Measurements from ENCODE around the gene KIAA1549. TPM values are rescaled to one million over a fixed set of nuclear protein-coding genes. Genes with fewer than 3 reads are reported as not detected.
A peak's percentile ranks its signal among the peaks of the same experiment; 100 is the strongest.

KIAA1549 gene
- total RNA-seq, 1 experiment from 2014 or later = 14.1 TPM

GRCh38 chr7:138875794-138876193 is 105.4 kb downstream of the KIAA1549 start:
- peak; percentile 91 for DNase-seq (ENCODE audit: low read depth, low spot score)
- no peaks in the 10 kb centered on the region; the same call in 1 of the 2 replicates for H3K4me1 ChIP-seq (ENCODE audit: control insufficient read depth, insufficient read depth, low read length)
- ChIA-PET POLR2A (no interaction called here), CTCF (no interaction called here)
- TF ChIP-seq, protein P1, sequence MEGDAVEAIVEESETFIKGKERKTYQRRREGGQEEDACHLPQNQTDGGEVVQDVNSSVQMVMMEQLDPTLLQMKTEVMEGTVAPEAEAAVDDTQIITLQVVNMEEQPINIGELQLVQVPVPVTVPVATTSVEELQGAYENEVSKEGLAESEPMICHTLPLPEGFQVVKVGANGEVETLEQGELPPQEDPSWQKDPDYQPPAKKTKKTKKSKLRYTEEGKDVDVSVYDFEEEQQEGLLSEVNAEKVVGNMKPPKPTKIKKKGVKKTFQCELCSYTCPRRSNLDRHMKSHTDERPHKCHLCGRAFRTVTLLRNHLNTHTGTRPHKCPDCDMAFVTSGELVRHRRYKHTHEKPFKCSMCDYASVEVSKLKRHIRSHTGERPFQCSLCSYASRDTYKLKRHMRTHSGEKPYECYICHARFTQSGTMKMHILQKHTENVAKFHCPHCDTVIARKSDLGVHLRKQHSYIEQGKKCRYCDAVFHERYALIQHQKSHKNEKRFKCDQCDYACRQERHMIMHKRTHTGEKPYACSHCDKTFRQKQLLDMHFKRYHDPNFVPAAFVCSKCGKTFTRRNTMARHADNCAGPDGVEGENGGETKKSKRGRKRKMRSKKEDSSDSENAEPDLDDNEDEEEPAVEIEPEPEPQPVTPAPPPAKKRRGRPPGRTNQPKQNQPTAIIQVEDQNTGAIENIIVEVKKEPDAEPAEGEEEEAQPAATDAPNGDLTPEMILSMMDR (IDR thresholded peaks at IDR 0.05) = no peak
- no peak for TF ChIP-seq TCF7L2 (IDR thresholded peaks at IDR 0.05; ENCODE audit: low read depth, low read length)
- TF ChIP-seq POLR2AphosphoS5 (IDR thresholded peaks at IDR 0.05; ENCODE audit: low read depth, low read length) = no peak
- TF ChIP-seq REST (IDR thresholded peaks at IDR 0.05; ENCODE audit: insufficient read depth in 1 of 2, low read depth in 2 of 2, low read length in 1 of 2) = no peak
- TF ChIP-seq SIN3A (IDR thresholded peaks at IDR 0.05; ENCODE audit: borderline replicate concordance, insufficient read depth, low read depth, low read length) = no peak
- ATAC-seq = peak; percentile 77
- no peaks in the 10 kb centered on the region for H3K27me3 ChIP-seq (ENCODE audit: control insufficient read depth, insufficient read depth, low read length)
- intact Hi-C loops (cut with micrococcal nuclease; ENCODE audit: unreplicated experiment) (no loop called here), in situ Hi-C loops (cut with HindIII; ENCODE audit: low pct_unique_long_range_greater_than_20kb, low sequenced_read_pairs) (no loop called here)
- no peaks in the 10 kb centered on the region for H3K9me3 ChIP-seq (ENCODE audit: control insufficient read depth, insufficient read depth, low read depth, low read length)
- H3K36me3 ChIP-seq (ENCODE audit: control insufficient read depth, insufficient read depth, low read length) = no peaks in the 10 kb centered on the region
- H3K4me3 ChIP-seq (ENCODE audit: low read depth in 2 of 2, low read length in 2 of 2) = no peak overlapping the region
- no peak overlapping the region for H3K27ac ChIP-seq (ENCODE audit: low read length)
- BruUV-seq (replicated peaks) = no TSS peak

DNA sequence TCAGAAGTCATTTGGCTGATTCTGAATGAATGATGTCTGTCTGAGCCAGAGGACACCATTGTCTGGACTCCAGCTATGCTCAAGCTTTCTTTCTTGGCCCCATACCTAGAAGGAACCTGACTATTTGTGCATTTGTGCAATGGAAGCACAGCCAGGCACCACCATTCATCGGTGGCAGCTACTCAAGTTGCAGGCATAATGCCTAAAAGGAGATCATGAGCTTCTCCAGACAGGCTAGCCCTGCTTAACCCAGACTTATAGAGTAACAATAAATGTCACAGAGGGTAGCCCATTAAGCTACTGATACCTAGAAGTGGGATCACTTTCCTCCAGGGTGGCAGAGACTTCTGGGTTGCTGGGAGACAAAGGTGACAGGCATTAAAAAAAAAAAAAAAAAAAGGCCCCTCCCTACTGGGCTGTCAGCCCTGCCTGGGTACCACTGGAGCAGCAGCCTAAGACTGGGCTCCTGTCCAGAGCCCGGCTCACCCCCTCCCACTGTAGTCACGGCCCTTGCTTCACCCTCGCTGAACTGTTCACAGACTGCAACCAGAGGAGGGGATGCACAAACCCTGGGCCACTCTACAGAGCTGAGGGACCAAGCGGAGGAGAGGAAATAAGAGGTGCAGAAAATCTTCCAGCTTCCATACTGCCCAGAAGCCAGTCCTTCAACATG is 107.8 kb downstream of the KIAA1549 start:
- Histone ChIP-seq H3K27ac (ENCODE audit: low read length) (no peak overlapping the region), H3K36me3 (ENCODE audit: control insufficient read depth, insufficient read depth, low read length) (no peaks in the 10 kb centered on the region), H3K9me3 (ENCODE audit: control insufficient read depth, insufficient read depth, low read depth, low read length) (no peaks in the 10 kb centered on the region), H3K27me3 (ENCODE audit: control insufficient read depth, insufficient read depth, low read length) (no peaks in the 10 kb centered on the region), H3K4me3 (ENCODE audit: low read depth in 2 of 2, low read length in 2 of 2) (no peak overlapping the region), H3K4me1 (ENCODE audit: control insufficient read depth, insufficient read depth, low read length) (no peaks in the 10 kb centered on the region; the same call in 1 of the 2 replicates)
- in situ Hi-C loops (cut with HindIII; ENCODE audit: low pct_unique_long_range_greater_than_20kb, low sequenced_read_pairs) = no loop called here
- ChIA-PET CTCF (interaction anchor here (0.7 kb wide), 1 partner anchor 150 kb away, joined by 7 read pairs; no protein-coding TSS in a partner anchor), POLR2A (no interaction called here)
- no peak for ATAC-seq
- intact Hi-C loops (cut with micrococcal nuclease; ENCODE audit: unreplicated experiment) = no loop called here
- BruUV-seq (replicated peaks) = no TSS peak
- no peak for TF ChIP-seq REST (IDR thresholded peaks at IDR 0.05; ENCODE audit: insufficient read depth in 1 of 2, low read depth in 2 of 2, low read length in 1 of 2)
- no peak for TF ChIP-seq POLR2AphosphoS5 (IDR thresholded peaks at IDR 0.05; ENCODE audit: low read depth, low read length)
- TF ChIP-seq, protein P1 (IDR thresholded peaks at IDR 0.05) = no peak
- DNase-seq (ENCODE audit: low read depth, low spot score) = no peak
